Measurements from ENCODE around the gene ARID1B. TPM values are rescaled to one million over a fixed set of nuclear protein-coding genes. Genes with fewer than 3 reads are reported as not detected.

Gene ARID1B
- total and polyA plus RNA-seq, 2 of the 13 experiments (the other 11 are each of a cell fraction or from before 2014, with no cell fraction given), result 20.1 to 32.6 TPM

- TF ChIP-seq MNT (IDR thresholded peaks at IDR 0.05) (peak; percentile 40; the same call in 1 of the 2 replicates), HOXA3 (CRISPR knock-in tag; IDR thresholded peaks at IDR 0.05) (peak; percentile 72), SRF (IDR thresholded peaks at IDR 0.05; ENCODE audit: low read depth, low read length) (0 out of 2 replicates have a peak, but pooled peaks have one; percentile 19), RBM39 (IDR thresholded peaks at IDR 0.05; ENCODE audit: low read depth, low read length, poor library complexity, severe bottlenecking) (no peak), ZFP62 (CRISPR knock-in tag; IDR thresholded peaks at IDR 0.05) (no peak), CREBL2 (CRISPR knock-in tag; IDR thresholded peaks at IDR 0.05; ENCODE audit: borderline replicate concordance) (no peak), ZNF160 (CRISPR knock-in tag; IDR thresholded peaks at IDR 0.05) (peak; percentile 77), ZNF484 (CRISPR knock-in tag; IDR thresholded peaks at IDR 0.05; ENCODE audit: borderline replicate concordance, low read depth) (no peak), ZNF225 (CRISPR knock-in tag; IDR thresholded peaks at IDR 0.05) (no peak), ZNF180 (CRISPR knock-in tag; IDR thresholded peaks at IDR 0.05; ENCODE audit: borderline replicate concordance, low read depth) (no peak), ZNF83 (CRISPR knock-in tag; IDR thresholded peaks at IDR 0.05; ENCODE audit: borderline replicate concordance) (no peak; the same call in 1 of the 2 replicates), HOXA7 (CRISPR knock-in tag; IDR thresholded peaks at IDR 0.05) (no peak), KMT2B (CRISPR knock-in tag; IDR thresholded peaks at IDR 0.05) (no peak; the same call in none of the 2 replicates), ZNF605 (CRISPR knock-in tag; IDR thresholded peaks at IDR 0.05) (peak; percentile 97), SOX5 (CRISPR knock-in tag; IDR thresholded peaks at IDR 0.05; ENCODE audit: borderline replicate concordance) (peak; percentile 43; the same call in 1 of the 2 replicates), CENPBD1 (CRISPR knock-in tag; IDR thresholded peaks at IDR 0.05; ENCODE audit: borderline replicate concordance, low read depth) (no peak; the same call in 1 of the 2 replicates), ATRX (CRISPR knock-in tag; IDR thresholded peaks at IDR 0.05; ENCODE audit: borderline replicate concordance) (no peak), TMF1 (CRISPR knock-in tag; IDR thresholded peaks at IDR 0.05; ENCODE audit: low read depth) (peak; percentile 65; the same call in 1 of the 2 replicates), ATF4 (CRISPR knock-in tag; IDR thresholded peaks at IDR 0.05) (peak in 1 of 2 experiments; percentile 59; a peak in 1 of 4 replicates), KAT8 (CRISPR knock-in tag; IDR thresholded peaks at IDR 0.05) (peak; percentile 88), EP300 (IDR thresholded peaks at IDR 0.05; ENCODE audit: low read depth in 2 of 2, low read length in 2 of 2) (peak in 1 of 2 experiments; percentile 25; a peak in 1 of 4 replicates), EP300 (CRISPR knock-in tag; IDR thresholded peaks at IDR 0.05; ENCODE audit: borderline replicate concordance) (peak; percentile 9; the same call in 1 of the 2 replicates), RBAK (CRISPR knock-in tag; IDR thresholded peaks at IDR 0.05) (no peak), PLSCR1 (CRISPR knock-in tag; IDR thresholded peaks at IDR 0.05; ENCODE audit: borderline replicate concordance) (no peak), ZNF333 (CRISPR knock-in tag; IDR thresholded peaks at IDR 0.05; ENCODE audit: borderline replicate concordance) (peak; percentile 13; the same call in 1 of the 2 replicates)
These were observed 244.3 kb downstream of the ARID1B start (continued) for GRCh38 chr6:157021344-157021992.
